Activated naive CD8-positive, alpha-beta T cell treated with anti-CD3 and anti-CD28 coated beads, Interleukin-2, amount 50 U/mL, for 24 hours (primary cell): ENCODE results near the gene GNAZ.

Experiments used
- ATAC-seq: fragments of 150-1000 bp; cut with Tn5 transposase; one replicate; pipeline ENCODE4 v1.10.0; 2021
- DNase-seq: peaks from one replicate; pipeline ENCODE4 v3.0.0; 2021
- H3K27ac Mint-ChIP-seq: one replicate; pipeline ENCODE4 v1.8.0; 2021; ENCODE audit warnings: mild to moderate bottlenecking, mixed read lengths
- H3K27me3 Mint-ChIP-seq: one replicate; pipeline ENCODE4 v1.8.0; 2021; ENCODE audit warnings: mixed read lengths
- H3K36me3 Mint-ChIP-seq: one replicate; pipeline ENCODE4 v1.8.0; 2021; ENCODE audit warnings: low read depth, mixed read lengths
- H3K4me1 Mint-ChIP-seq: one replicate; pipeline ENCODE4 v1.8.0; 2021; ENCODE audit warnings: mixed read lengths
- H3K4me3 Mint-ChIP-seq: one replicate; pipeline ENCODE4 v1.8.0; 2021; ENCODE audit warnings: mild to moderate bottlenecking, moderate library complexity, mixed read lengths
- H3K9me3 Mint-ChIP-seq: one replicate; pipeline ENCODE4 v1.8.0; 2021; ENCODE audit warnings: mixed read lengths

Gene GNAZ

DNA sequence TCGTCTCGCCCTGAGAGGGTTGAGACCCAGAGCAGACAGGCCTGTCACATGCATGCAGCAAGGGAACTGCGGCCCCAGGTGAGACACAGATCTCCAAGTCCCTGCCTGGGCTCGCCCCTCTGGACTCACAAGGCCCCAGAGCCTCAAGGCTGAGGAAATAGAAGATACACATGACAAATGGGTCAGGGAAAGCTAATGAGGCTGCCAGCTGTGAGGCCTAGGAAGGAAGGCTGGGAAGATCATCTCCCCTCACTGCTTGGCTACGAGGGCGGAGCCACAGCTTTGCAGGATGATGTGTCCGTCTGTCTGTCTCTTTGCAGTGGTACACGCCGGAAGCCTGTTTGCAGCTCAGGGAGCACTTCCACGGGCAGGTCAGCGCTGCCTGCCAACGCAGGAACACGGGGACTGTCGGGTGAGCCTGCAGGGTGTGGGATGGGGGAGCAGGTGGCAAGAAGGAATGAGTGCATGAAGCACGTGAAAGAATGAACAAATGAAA is 79.5 kb downstream of the GNAZ start:
- no peaks in the 10 kb centered on the region for H3K27me3 Mint-ChIP-seq
- H3K4me1 Mint-ChIP-seq, result peaks cover 18% of the 10 kb centered on the region
- DNase-seq (no peak), ATAC-seq (no peak)
- H3K36me3 Mint-ChIP-seq, result peaks cover 2% of the 10 kb centered on the region
- H3K4me3 Mint-ChIP-seq, result no peak overlapping the region
- no peak overlapping the region for H3K27ac Mint-ChIP-seq
- H3K9me3 Mint-ChIP-seq, result no peaks in the 10 kb centered on the region

DNA sequence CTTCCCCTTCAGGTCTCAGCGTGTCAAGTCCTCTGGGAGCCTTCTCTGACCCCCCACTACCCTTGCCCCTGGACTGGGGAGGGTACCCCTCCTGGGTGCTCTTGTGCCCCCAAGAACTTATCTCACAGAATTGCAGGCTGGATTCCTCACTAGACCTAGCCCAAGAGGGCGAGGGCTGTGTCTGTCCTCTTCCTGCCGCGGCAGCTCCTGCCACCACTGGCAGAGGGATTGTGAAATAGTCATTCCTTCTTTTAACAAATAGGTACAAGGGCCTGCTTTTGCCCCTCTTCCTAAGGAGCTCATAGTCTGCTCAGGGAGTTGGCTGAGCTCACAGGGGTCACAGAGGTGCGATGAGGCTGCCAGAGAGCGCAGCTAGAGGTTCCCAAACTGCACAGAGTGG is 80.4 kb downstream of the GNAZ start:
- H3K27me3 Mint-ChIP-seq, result no peaks in the 10 kb centered on the region
- no peak overlapping the region for H3K27ac Mint-ChIP-seq
- DNase-seq (no peak), ATAC-seq (no peak)
- H3K4me1 Mint-ChIP-seq, result peaks cover 10% of the 10 kb centered on the region
- peaks cover 2% of the 10 kb centered on the region for H3K36me3 Mint-ChIP-seq
- H3K4me3 Mint-ChIP-seq, result no peak overlapping the region
- no peaks in the 10 kb centered on the region for H3K9me3 Mint-ChIP-seq

DNA sequence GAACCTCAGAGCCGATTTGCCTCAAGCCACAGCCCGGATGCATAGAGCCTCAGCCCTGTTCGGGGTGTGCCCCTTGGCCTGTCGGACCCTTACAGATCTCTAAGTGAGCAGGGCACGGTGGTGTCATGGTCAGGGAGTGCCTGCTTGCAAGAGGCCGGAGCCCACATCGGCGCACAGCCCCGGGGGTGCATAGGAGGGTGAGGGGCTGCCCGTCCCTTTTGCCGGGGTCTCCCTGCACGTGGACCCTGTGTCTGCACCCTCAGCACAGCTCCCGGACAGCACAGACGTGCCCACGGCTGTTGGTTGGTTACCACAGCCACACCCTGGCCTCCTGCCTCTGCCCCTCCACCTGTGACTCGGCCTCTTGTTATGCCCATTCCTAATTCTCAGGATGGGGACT is 81.5 kb downstream of the GNAZ start:
- DNase-seq (no peak), ATAC-seq (no peak)
- no peak overlapping the region for H3K4me3 Mint-ChIP-seq
- no peak overlapping the region for H3K27ac Mint-ChIP-seq
- no peaks in the 10 kb centered on the region for H3K27me3 Mint-ChIP-seq
- H3K9me3 Mint-ChIP-seq, result no peaks in the 10 kb centered on the region
- H3K4me1 Mint-ChIP-seq, result peaks cover 10% of the 10 kb centered on the region
- peaks cover 2% of the 10 kb centered on the region for H3K36me3 Mint-ChIP-seq

DNA sequence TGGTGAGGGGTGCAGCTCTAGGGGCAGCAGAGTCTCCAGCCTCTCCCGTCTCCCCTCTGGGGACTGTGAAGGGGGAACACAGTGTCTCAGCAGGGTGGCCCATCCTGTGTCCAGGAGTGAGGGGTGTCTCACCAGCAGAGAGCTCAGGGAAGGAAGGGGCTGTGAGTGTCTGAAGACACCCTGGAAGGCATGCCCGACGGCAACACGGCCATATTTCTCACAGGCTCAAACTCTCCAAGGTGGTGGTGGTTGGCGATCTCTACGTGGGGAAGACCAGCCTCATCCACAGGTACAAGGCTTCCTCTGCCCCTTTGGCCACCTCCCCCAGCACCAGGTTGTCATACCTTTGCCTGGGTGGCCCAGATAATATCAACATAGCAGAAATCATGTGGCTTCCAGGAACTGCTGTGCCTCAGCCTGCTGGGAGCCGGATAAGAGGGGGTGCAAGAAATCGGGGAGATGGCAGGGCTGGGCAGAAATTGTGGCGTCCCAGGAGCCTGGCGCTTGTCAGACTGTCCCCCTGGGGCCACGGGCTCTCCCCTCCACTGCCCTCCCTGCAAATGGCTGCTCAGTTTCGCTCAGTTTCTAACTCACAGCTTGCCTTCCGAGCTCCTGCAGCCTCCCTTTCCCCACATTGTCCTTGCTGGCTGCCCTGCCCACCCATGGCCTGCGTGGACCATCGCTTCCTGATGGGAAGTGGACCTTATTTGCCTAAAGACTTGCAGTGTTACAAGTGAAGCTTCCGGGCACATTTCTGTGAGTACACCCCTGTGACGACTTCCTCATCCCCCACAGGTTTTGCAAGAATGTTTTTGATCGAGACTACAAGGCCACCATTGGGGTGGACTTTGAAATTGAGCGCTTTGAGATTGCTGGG is 82.2 kb downstream of the GNAZ start:
- no peaks in the 10 kb centered on the region for H3K9me3 Mint-ChIP-seq
- peak overlapping the region; percentile 43 for H3K27ac Mint-ChIP-seq
- peaks cover 2% of the 10 kb centered on the region for H3K36me3 Mint-ChIP-seq
- ATAC-seq, result no peak
- no peak overlapping the region for H3K4me3 Mint-ChIP-seq
- DNase-seq, result no peak
- peaks cover 10% of the 10 kb centered on the region for H3K4me1 Mint-ChIP-seq
- no peaks in the 10 kb centered on the region for H3K27me3 Mint-ChIP-seq

DNA sequence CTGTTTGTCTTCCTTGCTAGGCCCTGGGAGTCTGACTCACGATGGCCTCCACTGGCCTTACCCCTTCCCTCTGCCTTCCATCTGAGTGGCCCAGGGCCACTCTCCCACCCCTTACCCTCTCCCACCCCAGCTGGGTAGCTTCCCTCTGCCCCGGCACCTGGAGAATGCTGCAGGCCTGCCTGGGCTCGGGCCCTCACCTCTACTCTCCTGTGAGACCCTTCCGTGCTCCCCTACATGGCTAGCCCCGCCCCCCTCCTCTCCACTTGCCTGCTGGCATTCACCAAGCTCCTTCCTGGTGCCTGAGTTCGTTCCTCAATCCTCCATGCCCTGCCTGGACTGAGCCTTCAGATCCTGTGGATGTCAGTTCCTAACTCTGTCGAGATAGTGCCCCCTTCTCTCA is 83.7 kb downstream of the GNAZ start:
- Mint-ChIP-seq H3K27ac (no peak overlapping the region), H3K27me3 (no peaks in the 10 kb centered on the region), H3K9me3 (no peaks in the 10 kb centered on the region), H3K4me3 (no peak overlapping the region), H3K4me1 (peaks cover 10% of the 10 kb centered on the region), H3K36me3 (peaks cover 2% of the 10 kb centered on the region)
- ATAC-seq, result no peak
- no peak for DNase-seq

DNA sequence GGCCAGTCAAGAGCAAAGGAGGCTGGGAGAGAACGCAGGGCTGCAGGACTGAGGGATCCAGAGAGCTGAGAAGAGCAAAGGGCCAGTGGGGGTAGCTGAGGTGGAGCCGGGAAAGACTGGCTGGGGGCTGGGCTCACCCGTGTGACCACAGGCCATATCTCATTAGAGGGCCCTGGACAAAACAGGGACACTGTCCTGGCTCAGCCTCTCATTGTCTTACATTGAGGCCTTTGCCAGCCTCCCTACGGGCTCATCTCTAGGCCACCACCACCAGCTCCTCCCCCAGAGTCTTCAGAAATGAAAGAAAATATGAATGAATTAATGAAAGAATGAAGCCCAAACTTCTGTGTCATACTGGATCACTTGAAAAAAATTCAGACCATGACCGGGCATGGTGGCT is 84.1 kb downstream of the GNAZ start:
- DNase-seq (no peak), ATAC-seq (no peak)
- Mint-ChIP-seq H3K27ac (no peak overlapping the region), H3K36me3 (peaks cover 2% of the 10 kb centered on the region), H3K4me1 (peaks cover 10% of the 10 kb centered on the region), H3K27me3 (no peaks in the 10 kb centered on the region), H3K4me3 (no peak overlapping the region), H3K9me3 (no peaks in the 10 kb centered on the region)

DNA sequence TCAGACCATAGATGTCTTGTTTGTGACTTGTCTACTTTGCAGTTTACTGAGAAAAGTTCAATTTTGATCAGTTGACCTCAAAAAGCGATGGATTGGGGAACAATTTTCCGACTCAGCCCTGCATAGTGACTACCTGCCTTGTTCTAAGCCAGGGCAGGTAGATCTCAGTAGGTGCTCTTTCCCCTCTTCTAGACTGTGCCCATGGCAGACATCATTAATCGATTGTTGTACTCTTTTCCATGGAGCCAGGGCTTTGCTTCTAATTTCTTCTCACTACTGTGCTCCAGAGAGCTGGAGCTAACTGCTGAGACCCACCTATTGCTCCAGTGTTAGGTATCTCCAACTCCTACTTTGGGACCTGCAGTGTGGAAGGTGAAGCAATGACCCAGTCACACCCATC is 84.8 kb downstream of the GNAZ start:
- no peak for DNase-seq
- H3K9me3 Mint-ChIP-seq, result no peaks in the 10 kb centered on the region
- H3K36me3 Mint-ChIP-seq, result no peaks in the 10 kb centered on the region
- no peak overlapping the region for H3K4me3 Mint-ChIP-seq
- H3K27ac Mint-ChIP-seq, result no peak overlapping the region
- H3K27me3 Mint-ChIP-seq, result no peaks in the 10 kb centered on the region
- peaks cover 10% of the 10 kb centered on the region for H3K4me1 Mint-ChIP-seq
- no peak for ATAC-seq

DNA sequence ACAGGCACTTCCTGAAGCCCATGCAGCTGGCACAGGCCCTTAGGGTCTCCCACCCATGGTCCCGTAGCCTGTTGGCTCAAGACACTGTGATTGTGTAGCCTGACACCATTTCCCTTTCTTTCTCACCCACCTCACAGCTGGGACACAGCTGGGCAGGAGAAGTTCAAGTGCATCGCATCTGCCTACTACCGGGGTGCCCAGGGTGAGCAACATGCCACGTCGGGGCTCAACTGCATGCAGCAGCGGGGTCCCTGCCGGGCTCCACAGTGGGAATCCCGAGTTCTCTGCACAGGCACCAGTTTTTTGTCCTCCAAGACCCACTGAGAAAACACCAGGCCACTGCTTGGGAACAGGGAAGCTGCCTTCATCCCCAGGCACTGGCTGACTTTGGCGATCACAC is 85.5 kb downstream of the GNAZ start:
- Mint-ChIP-seq H3K27ac (no peak overlapping the region), H3K9me3 (no peaks in the 10 kb centered on the region), H3K27me3 (no peaks in the 10 kb centered on the region), H3K36me3 (no peaks in the 10 kb centered on the region), H3K4me3 (no peak overlapping the region), H3K4me1 (peaks cover 10% of the 10 kb centered on the region)
- ATAC-seq (no peak), DNase-seq (no peak)

DNA sequence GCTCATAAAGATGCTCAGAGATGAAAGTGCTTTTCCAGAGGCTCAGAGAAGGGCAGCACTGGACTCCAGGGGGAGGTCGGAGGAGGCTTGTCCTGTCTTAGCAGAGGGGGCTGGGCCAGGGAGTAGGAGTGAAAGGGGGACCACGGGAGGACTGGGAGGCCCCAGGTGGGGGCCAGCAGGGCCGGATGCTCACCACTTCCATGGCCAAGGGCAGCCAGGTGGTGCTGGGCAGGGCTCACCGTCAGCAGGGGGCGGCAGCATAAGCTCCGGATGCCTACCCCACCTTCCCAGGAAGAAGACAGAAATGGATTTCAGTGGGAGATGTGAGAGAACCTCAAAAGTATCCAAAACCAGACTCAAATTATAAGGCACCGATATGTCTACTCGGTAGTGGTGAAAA is 86.0 kb downstream of the GNAZ start:
- H3K36me3 Mint-ChIP-seq, result no peaks in the 10 kb centered on the region
- no peak overlapping the region for H3K4me3 Mint-ChIP-seq
- H3K4me1 Mint-ChIP-seq, result peaks cover 10% of the 10 kb centered on the region
- DNase-seq, result no peak
- H3K27me3 Mint-ChIP-seq, result no peaks in the 10 kb centered on the region
- no peak overlapping the region for H3K27ac Mint-ChIP-seq
- H3K9me3 Mint-ChIP-seq, result no peaks in the 10 kb centered on the region
- no peak for ATAC-seq

DNA sequence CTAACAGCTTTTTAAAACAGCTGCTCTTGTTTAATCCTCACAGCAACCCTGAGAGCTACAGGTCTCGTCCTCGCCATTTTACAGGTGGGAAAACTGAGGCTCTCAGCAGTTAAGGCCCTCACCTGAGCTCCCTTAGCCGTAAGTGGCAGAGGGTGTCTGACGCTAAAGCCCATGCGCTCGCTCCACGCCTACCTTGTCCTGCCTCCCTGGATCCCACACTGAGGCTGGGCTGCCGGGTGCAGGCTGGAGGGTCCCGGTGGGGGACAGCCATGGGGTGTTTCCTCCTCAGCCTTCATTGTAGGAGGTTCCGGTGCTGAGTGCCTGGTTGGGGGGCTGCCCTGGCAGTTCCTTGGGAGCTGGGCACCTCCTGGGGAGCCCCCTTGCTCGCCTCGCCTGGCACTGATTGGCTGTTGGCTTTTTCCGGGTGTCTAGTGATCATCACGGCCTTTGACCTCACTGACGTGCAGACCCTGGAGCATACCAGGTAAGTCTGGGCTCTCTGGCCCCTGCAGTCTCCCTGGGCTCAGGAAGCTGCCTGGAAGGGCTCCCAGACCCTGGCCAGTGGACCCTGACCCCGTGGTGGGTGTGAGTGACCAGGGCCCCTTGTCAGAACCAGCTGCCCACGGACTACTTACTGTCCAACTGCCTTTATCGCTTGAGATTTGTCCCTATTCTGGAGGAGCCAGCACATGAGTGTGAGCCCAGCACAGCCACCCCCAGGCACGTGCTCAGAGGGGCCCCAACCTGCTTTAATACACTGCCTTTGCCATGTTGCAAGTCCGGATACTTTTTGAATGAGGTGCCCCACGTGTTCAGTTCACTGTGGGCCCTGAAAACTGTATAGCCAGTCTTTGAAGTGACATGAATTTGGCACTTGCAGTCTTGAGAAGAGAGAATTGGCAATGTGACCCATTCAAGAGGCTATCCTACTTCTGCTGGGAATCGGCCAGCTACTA is 87.5 kb downstream of the GNAZ start:
- ATAC-seq (no peak), DNase-seq (no peak)
- Mint-ChIP-seq H3K36me3 (no peaks in the 10 kb centered on the region), H3K27ac (no peak overlapping the region), H3K4me3 (no peak overlapping the region), H3K4me1 (peaks cover 7% of the 10 kb centered on the region), H3K27me3 (no peaks in the 10 kb centered on the region), H3K9me3 (no peaks in the 10 kb centered on the region)

DNA sequence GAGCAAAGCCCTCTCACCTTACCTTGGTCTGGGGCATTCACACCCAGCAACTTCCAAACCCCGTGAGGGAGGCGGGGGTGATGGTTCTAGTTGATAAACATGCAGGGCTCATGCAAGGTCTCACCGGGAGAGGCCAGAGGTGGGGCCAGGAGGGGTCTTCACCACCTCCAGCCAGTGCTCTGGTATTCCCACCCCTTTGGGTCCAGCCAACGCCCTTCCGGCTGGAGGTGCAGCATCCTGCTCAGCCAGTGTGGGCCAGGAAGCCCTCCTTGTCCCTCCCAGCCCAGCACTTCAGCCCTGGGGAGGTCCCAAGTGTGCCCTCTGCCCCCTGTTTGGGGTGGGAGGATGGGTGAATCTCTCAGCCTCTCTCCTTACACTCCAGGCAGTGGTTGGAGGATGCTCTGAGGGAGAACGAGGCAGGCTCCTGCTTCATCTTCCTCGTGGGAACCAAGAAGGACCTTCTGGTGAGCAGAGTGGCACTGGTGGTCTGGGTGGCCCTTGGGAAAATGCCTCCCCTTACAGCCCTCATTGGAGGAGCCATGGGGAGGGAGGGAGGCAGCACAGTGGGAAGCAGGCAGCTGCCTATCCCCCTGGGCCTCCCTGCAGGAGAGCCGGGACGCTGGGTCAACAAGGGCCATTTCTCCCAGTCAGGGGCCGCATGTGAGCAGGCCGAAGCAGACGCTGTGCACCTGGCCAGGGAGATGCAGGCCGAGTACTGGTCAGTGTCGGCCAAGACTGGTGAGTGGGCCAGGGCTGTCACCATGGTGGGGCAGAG is 88.4 kb downstream of the GNAZ start:
- Mint-ChIP-seq H3K4me1 (no peaks in the 10 kb centered on the region), H3K9me3 (no peaks in the 10 kb centered on the region), H3K27ac (no peak overlapping the region), H3K4me3 (no peak overlapping the region), H3K27me3 (no peaks in the 10 kb centered on the region), H3K36me3 (no peaks in the 10 kb centered on the region)
- DNase-seq (no peak), ATAC-seq (no peak)

DNA sequence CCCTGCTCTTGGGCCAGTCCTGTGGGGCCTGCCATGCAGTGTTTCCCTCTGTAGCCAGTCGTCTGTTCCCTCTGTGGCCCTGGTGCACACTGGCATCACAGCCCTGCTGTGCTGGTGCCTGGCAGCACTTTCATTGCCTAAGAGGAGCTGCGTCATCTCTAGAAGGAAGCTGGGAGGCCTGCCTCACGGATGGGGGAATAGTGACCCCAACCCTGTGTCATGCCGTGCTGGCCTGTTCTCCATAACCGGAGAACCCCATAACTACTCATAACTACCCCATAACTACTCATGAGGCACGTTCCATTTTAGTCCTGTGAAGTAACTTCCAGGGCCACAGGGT is 88.9 kb downstream of the GNAZ start:
- ATAC-seq (no peak), DNase-seq (no peak)
- no peaks in the 10 kb centered on the region for H3K27me3 Mint-ChIP-seq
- no peak overlapping the region for H3K4me3 Mint-ChIP-seq
- H3K9me3 Mint-ChIP-seq, result no peaks in the 10 kb centered on the region
- H3K36me3 Mint-ChIP-seq, result no peaks in the 10 kb centered on the region
- H3K27ac Mint-ChIP-seq, result no peak overlapping the region
- H3K4me1 Mint-ChIP-seq, result no peaks in the 10 kb centered on the region

DNA sequence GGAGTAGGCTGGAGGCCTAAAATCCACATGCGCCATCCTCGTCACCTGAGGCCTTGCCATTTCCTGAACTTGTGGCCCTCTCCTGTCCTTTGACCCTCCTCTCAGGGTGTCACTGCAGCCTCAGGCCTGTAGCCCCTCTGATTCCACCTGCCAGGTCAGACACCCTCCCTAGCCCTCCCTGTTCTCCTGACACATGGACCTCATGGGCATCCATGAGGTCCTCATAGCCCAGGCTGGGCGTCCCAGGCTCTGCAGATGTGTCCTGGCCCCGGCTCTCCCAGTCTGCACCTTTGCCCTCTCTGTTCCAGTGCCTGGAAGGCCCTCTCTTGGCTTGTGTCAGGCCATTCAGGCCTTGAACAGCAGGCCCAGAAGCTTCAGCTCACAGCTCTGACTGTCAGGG is 90.7 kb downstream of the GNAZ start:
- no peaks in the 10 kb centered on the region for H3K36me3 Mint-ChIP-seq
- no peak overlapping the region for H3K4me3 Mint-ChIP-seq
- H3K9me3 Mint-ChIP-seq, result no peaks in the 10 kb centered on the region
- H3K27ac Mint-ChIP-seq, result no peak overlapping the region
- H3K4me1 Mint-ChIP-seq, result no peaks in the 10 kb centered on the region
- H3K27me3 Mint-ChIP-seq, result no peaks in the 10 kb centered on the region
- ATAC-seq (no peak), DNase-seq (no peak)

DNA sequence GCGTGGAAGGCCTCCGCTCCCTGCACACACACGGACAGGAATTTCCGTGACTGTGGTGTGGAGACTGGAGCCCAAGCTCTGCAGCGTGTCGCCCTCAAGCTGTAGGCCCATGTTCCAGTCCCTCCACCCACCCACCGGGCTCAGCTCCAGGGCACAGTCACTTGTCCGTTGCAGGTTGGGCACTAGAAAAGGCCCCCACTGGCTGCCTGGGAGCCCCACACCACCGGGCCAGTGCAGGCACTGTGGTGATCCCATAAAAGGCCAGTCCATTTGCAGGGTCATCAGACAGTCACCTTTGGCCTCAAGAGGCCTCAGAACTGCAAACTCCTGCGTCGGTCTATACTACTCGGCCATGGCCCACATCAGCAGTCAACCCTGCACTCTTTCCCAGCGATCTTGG is 91.3 kb downstream of the GNAZ start:
- no peak overlapping the region for H3K4me3 Mint-ChIP-seq

More for the DNA sequence above, 91.3 kb downstream of the GNAZ start:
- Mint-ChIP-seq H3K27me3 (no peaks in the 10 kb centered on the region), H3K27ac (no peak overlapping the region), H3K36me3 (no peaks in the 10 kb centered on the region), H3K4me1 (no peaks in the 10 kb centered on the region), H3K9me3 (no peaks in the 10 kb centered on the region)
- DNase-seq (no peak), ATAC-seq (no peak)
